ENCODE results near the gene UBE3C.
A peak's percentile ranks its signal among the peaks of the same experiment; 100 is the strongest.

- peak in 4 of 7 experiments; percentile 28 to 38 (median 37) for TF ChIP-seq CTCF (IDR thresholded peaks at IDR 0.05)
- peak in 1 of 3 donors; percentile 8 for TF ChIP-seq POLR2A (IDR thresholded peaks at IDR 0.05)
Measured at GRCh38 chr7:157136372-157136771, 2.4 kb upstream of the UBE3C start.
